SKM-1 treated with dmso at 0.1 percent for 144 hours (cell line): Measurements from ENCODE around the gene DMP1.

Experiments used
- DNase-seq: peaks from one replicate; lab custom pipeline; 2025; ENCODE audit not compliant: unreplicated experiment; lab: John Stamatoyannopoulos, UW

The DMP1 gene

GRCh38 chr4:87649980-87650379 is at the start of gene DMP1:
DMP1 (plus strand) TSS chr4:87650280; CDS start chr4:87656493, 6,213 bp downstream.
- DNase-seq = no peak

DNA sequence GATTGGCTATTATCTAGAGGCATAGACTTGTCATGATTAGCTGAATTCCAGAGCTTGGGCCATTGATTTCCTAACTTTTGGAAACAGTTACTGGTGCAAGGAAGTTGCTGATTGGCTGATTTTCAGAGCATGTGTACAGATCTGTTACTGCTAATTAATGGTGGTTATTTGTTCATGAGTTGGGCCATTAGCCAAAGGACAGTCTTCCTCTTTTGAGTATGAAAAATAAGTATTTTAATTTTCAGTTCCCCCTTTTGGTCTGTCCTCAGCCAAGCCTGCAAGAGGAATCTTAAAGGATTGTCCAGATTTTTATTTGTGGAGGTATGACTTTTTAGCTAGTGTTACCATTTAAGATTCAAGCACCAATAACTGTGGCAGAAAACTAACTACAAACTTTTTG is 48.7 kb upstream of the DMP1 start:
- DNase-seq = no peak

DNA sequence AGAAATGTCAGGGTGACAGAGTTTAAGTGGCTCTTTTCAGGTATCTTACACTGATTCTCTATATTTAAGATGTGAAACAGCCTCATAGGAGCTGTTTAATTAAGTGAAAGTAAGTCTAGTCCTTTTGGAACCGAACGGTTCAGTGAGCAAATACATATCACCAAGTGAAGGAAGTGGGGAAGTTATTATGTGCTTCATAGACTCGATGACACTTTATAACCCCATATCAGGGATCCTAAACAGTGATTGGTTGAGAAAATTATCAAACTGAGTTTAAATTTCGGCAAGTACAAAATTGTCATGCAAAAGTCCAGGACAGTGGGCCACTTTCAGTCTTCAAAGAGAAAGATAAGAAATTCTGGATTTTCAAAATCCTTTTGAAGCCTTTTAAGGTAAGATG is 41.9 kb upstream of the DMP1 start, which contains the start of gene DSPP:
Gene DSPP, plus strand, starts transcription at position 301 of the 400 bp plus-strand sequence. CDS start 2,380 bp downstream, outside the sequence.
- DNase-seq = no peak

GRCh38 chr4:87614292-87614890 is 35.7 kb upstream of the DMP1 start:
- DNase-seq = no peak

DNA sequence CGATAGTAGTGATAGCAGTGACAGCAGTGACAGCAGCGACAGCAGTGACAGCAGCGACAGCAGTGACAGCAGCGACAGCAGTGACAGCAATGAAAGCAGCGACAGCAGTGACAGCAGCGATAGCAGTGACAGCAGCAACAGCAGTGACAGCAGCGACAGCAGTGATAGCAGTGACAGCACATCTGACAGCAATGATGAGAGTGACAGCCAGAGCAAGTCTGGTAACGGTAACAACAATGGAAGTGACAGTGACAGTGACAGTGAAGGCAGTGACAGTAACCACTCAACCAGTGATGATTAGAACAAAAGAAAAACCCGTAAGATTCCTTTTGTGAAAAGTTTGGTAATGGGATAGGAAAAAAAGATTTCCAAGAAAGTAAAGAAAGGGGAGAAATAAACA is 33.8 kb upstream of the DMP1 start:
- no peak for DNase-seq

DNA sequence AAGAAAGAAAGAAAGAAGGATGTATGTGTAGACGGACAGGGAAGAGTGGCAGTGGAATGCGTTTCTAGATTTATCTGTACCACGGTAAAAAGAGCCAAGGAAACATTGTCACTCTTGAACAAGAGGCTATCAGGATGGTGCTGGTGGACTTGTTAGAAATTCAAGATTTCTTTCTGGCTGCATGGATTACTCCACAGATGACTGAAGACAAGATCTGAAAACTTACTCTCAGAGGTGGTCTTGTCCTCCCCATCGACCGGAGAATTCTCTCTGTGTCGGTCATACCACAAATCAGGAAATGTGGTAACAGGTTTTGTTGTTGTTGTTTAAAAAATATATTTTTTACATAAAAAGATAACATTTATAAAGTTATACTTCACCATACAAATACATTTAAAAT is 30.0 kb upstream of the DMP1 start:
- DNase-seq = no peak

- DNase-seq = no peak
Measured at GRCh38 chr4:87620491-87620890, 29.6 kb upstream of the DMP1 start.

DNA sequence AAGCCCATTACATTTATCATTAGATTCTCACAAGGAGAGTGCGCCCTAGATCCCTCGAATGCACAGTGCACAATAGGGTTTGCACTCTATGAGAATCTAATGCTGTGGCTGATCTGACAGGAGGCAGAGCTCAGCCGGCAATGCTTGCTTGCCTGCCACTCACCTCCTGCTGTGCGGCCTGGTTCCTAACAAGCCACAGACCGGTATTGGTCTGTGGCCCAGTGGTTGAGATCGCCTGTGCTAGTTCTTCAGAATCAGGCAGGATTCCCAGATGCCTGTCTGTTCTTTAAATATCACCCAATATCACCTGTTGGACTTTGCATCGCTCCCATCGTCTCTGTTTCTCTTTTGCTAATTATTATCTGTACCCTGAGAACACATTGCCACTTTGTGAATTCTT is 27.8 kb upstream of the DMP1 start:
- DNase-seq = no peak

- peak; percentile 39 for DNase-seq
Measured at GRCh38 chr4:87624698-87625097, 25.4 kb upstream of the DMP1 start.

DNA sequence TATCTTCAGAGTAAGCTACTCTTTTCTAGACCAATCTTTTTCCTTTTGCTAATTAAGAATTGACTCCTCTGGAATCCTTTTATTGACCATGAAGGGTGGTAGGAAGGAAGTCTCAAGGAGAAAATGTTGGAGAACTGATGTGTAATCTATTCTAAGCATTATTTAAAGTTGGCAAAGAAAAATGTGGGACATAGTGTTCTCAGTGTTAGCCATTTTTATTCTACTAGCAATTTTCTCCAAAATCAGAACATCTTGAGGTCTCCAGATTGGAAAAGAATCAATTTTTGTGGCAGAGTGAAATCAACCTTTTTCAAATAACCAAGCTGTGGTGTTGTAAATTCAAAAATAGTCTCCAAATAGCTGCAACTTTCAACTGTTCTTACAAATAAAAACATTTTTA is 18.4 kb upstream of the DMP1 start:
- no peak for DNase-seq

- DNase-seq = no peak
Measured at GRCh38 chr4:87632469-87632868, 17.6 kb upstream of the DMP1 start.

- DNase-seq = no peak
Measured at GRCh38 chr4:87633243-87633642, 16.8 kb upstream of the DMP1 start.

- DNase-seq = no peak
Measured at GRCh38 chr4:87644286-87644685, 5.8 kb upstream of the DMP1 start.

DNA sequence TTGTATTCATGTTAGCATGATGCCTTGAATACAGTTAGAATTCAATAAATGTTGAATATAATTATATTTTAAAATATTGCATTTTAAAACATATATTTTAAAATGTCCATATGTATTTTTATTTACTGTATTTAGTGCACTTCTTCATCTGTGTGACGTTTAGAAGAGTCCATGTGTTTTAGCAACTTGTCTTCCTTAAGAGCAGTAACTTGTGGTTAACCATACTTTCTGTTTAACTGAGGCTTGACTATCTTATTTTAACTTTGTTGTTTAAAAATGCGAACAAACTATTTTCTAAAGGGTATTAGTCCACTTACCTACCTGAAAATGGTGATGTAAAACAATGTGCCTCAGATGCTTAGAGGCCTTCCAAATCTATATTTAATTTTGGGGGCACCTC is 858 bp downstream of the DMP1 start:
- no peak for DNase-seq

GRCh38 chr4:87651941-87652340 is 1.9 kb downstream of the DMP1 start:
- no peak for DNase-seq

GRCh38 chr4:87654487-87655044 is 4.5 kb downstream of the DMP1 start:
- DNase-seq = no peak

GRCh38 chr4:87657525-87657924 is 7.4 kb downstream of the DMP1 start:
- DNase-seq = no peak

DNA sequence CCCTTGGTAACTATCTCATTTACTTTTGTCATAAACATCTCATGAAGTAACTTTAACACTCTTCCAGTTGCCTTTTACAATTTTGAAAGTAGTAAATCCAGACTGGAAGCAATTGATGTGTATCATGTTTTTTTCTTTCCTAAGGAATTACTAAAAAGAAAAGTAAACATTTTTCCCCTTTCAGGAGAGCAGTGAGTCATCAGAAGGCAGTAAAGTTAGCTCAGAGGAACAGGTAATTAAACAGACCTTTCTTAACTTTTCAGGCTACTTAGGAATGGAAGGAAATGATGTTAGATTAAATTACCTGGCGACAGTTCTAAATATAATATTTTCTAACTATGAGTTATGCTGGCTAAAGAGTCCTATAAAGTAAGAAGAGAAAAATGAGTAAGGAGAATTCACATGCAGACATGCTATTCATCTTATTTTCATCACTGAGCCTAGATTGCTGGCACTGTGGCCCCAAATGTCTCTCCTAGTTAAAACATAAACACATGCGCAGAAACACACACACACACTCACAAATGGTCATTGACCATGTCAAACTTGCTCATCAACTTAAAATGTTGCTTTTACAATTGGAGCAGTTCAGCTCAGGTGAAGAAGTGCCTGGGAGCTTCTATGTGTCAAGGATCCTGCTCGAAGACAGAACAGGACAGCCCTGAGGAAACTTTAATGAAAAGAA is 9.3 kb downstream of the DMP1 start:
- DNase-seq = no peak

GRCh38 chr4:87662871-87663270 is 12.8 kb downstream of the DMP1 start:
- no peak for DNase-seq

DNA sequence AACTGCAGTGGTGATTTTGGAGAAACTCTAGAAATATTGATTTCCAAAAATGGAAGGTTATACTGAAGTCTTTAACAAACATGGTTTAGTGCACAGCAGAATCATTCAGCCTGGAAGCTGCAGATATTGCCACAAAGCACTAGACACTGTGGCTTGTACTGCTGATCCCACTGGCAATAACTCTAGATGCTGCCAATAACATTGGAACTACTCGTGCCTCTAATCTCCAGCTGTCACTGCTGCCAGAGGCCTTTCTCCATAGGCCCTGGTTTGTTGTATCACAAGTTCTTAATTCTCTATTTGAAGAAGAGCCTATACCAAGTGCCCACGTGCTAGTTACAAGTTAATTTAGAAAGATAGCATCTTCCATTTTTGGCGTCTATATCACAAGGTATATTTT is 19.3 kb downstream of the DMP1 start:
- no peak for DNase-seq

- no peak for DNase-seq
Measured at GRCh38 chr4:87677731-87678130, 27.7 kb downstream of the DMP1 start.

DNA sequence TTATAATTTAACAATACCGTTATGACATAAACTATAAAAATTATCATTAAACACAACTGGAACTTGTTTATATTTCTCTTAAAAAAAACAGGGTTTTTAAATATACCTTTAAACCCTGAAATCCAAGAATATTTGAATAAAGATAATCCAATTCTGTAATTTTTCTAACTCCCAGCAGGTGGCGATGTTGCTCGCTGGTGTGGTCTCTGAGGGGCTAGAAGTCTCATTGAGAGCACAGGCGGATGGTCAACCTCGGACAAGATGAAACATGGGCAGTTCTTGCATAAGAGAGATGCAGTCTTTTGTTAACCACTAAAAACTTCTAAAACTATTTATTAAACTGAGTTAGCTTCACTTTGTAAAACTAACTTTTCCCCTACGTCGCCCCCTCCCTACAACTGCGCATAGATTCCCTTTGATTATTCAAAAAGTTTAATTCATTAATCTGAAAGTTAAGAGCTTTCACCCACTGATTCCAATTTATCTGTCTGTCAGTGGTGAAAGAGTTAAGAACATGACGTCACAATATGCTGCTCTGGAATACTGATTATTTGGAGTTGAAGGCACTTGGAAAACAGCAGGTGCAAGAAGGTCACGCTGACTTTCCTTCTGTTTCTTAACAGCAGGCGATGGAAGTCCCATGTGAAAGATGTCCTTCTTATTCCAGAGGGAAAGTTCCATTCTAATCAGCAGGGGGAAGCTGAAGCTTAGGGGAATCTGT is 29.5 kb downstream of the DMP1 start:
- peak; percentile 59 for DNase-seq
